Chondrocyte (in vitro differentiated cells): ENCODE data around the gene ZNF223. TPM values are rescaled to one million over a fixed set of nuclear protein-coding genes. Genes with fewer than 3 reads are reported as not detected.

Experiments used
- DNase-seq: peaks from one replicate; pipeline ENCODE4 v3.0.0; 2021; ENCODE audit warnings: mixed read lengths, low spot score
- H3K27ac Mint-ChIP-seq: one replicate; pipeline ENCODE4 v1.8.0; 2021; ENCODE audit warnings: mild to moderate bottlenecking, moderate library complexity, mixed read lengths; ENCODE audit not compliant: unreplicated experiment
- H3K27me3 Mint-ChIP-seq: 2 replicates; pipeline ENCODE4 v1.8.0; 2021; ENCODE audit warnings: low read depth, mixed read lengths
- H3K36me3 Mint-ChIP-seq: 2 replicates; pipeline ENCODE4 v1.8.0; 2021; ENCODE audit warnings: low read depth, mixed read lengths
- H3K4me1 Mint-ChIP-seq: 2 replicates; pipeline ENCODE4 v1.8.0; 2021; ENCODE audit warnings: low read depth, mild to moderate bottlenecking, mixed read lengths
- H3K4me3 Mint-ChIP-seq: one replicate; pipeline ENCODE4 v1.8.0; 2021; ENCODE audit warnings: mild to moderate bottlenecking, moderate library complexity, mixed read lengths; ENCODE audit not compliant: unreplicated experiment
- H3K9me3 Mint-ChIP-seq: 2 replicates; pipeline ENCODE4 v1.8.0; 2021; ENCODE audit warnings: low read depth, mixed read lengths
- CTCF ChIP-seq: fragments of 200-600 bp; sonication (generic); IDR thresholded peaks from 2 replicates; pipeline ENCODE4 v1.5.0; 2021; ENCODE audit warnings: antibody characterized with exemption, mild to moderate bottlenecking, moderate library complexity
- long read RNA-seq: library from polyadenylated mRNA; stranded (forward); transcript quantifications from one replicate; pipeline ENCODE4 v2.0.0, GENCODE V29; 2021
- total RNA-seq: library from RNA; stranded (reverse); gene quantifications from 3 replicates; pipeline ENCODE4 v1.2.1, GENCODE V29; 2021

The ZNF223 gene
- total RNA-seq: 2.5 to 6.5 TPM (median 5.2 TPM) in 3 replicates
- long read RNA-seq, partial matches to known transcripts: 0 of 5 reads
- long read RNA-seq, other reads (novel, unspliced or antisense): 2 of 5 reads

GRCh38 chr19:44051650-44052402 lies at the start of gene ZNF223:
Gene ZNF223, plus strand, starts transcription at chr19:44052036. Its CDS starts 3,141 bp downstream, at chr19:44055177.
- Mint-ChIP-seq H3K4me1 (peaks cover 18% of the 10 kb centered on the region), H3K27me3 (peaks cover 18% of the 10 kb centered on the region), H3K9me3 (peaks cover 7% of the 10 kb centered on the region), H3K4me3 (peak within 1 kb of the TSS; percentile 88), H3K27ac (peak within 1 kb of the TSS; percentile 93), H3K36me3 (peaks cover 21% of the 10 kb centered on the region)
- no peak for TF ChIP-seq CTCF
- peak; percentile 92 for DNase-seq

- no peaks in the 10 kb centered on the region for H3K27me3 Mint-ChIP-seq
- no peak for DNase-seq
- no peak for TF ChIP-seq CTCF
- H3K9me3 Mint-ChIP-seq: peaks cover 22% of the 10 kb centered on the region
- peaks cover 17% of the 10 kb centered on the region for H3K4me1 Mint-ChIP-seq
- peak overlapping the region; percentile 98 for H3K27ac Mint-ChIP-seq
- H3K36me3 Mint-ChIP-seq: peaks cover 17% of the 10 kb centered on the region
- peak overlapping the region; percentile 99 for H3K4me3 Mint-ChIP-seq
Measured at GRCh38 chr19:44002212-44002565, 49.6 kb upstream of the ZNF223 start.

GRCh38 chr19:44002566-44003460 lies 49.0 kb upstream of the ZNF223 start, which contains the start of gene ZNF230:
Gene ZNF230, plus strand, starts transcription at chr19:44002957. Its CDS starts 4,122 bp downstream, at chr19:44007079.
- DNase-seq: peak; percentile 91
- Mint-ChIP-seq H3K27me3 (no peaks in the 10 kb centered on the region), H3K9me3 (peaks cover 22% of the 10 kb centered on the region), H3K36me3 (peaks cover 20% of the 10 kb centered on the region), H3K4me3 (peak within 1 kb of the TSS; percentile 99), H3K27ac (peak within 1 kb of the TSS; percentile 98), H3K4me1 (peaks cover 17% of the 10 kb centered on the region)
- TF ChIP-seq CTCF: no peak

GRCh38 chr19:44003461-44004009 lies 48.3 kb upstream of the ZNF223 start:
- peak; percentile 30 for TF ChIP-seq CTCF
- DNase-seq: no peak
- H3K4me1 Mint-ChIP-seq: peaks cover 17% of the 10 kb centered on the region
- no peaks in the 10 kb centered on the region for H3K27me3 Mint-ChIP-seq
- peak overlapping the region; percentile 98 for H3K27ac Mint-ChIP-seq
- H3K36me3 Mint-ChIP-seq: peaks cover 23% of the 10 kb centered on the region
- H3K4me3 Mint-ChIP-seq: peak overlapping the region; percentile 99
- H3K9me3 Mint-ChIP-seq: peaks cover 26% of the 10 kb centered on the region

- H3K36me3 Mint-ChIP-seq: peaks cover 46% of the 10 kb centered on the region
- H3K27ac Mint-ChIP-seq: no peak overlapping the region
- H3K27me3 Mint-ChIP-seq: no peaks in the 10 kb centered on the region
- no peak for TF ChIP-seq CTCF
- DNase-seq: no peak
- peaks cover 17% of the 10 kb centered on the region for H3K4me1 Mint-ChIP-seq
- H3K9me3 Mint-ChIP-seq: peaks cover 47% of the 10 kb centered on the region
- H3K4me3 Mint-ChIP-seq: no peak overlapping the region
Measured at GRCh38 chr19:44005973-44006372, 45.9 kb upstream of the ZNF223 start.
